Body of pancreas (tissue), 4 donors: Measurements from ENCODE around the gene PLD1. TPM values are rescaled to one million over a fixed set of nuclear protein-coding genes. Genes with fewer than 3 reads are reported as not detected.
A peak's percentile ranks its signal among the peaks of the same experiment; 100 is the strongest.

Experiments used
- ATAC-seq: fragments of 150-250 bp; one replicate; pipeline ENCODE4 v1.9.1; 2016
- DNase-seq, 4 donors: peaks; one replicate each; pipeline ENCODE4 v3.0.0-alpha.2; 2019
- H3K27ac ChIP-seq, 4 donors: fragments of 200-600 bp; sonication (generic); 1 replicate in 3 of 4; 2 replicates in 1 of 4; pipeline versions ENCODE4 v1.5.1 to v1.6.1; 2016 to 2019; ENCODE audit warnings: mild to moderate bottlenecking in 1 of 4, mixed read lengths in 1 of 4, moderate library complexity in 1 of 4
- H3K27me3 ChIP-seq, 2 donors: fragments of 200-600 bp; sonication (generic); one replicate each; pipeline ENCODE4 v1.6.0; 2016; ENCODE audit warnings: mild to moderate bottlenecking in 1 of 2
- H3K36me3 ChIP-seq, 2 donors: fragments of 200-600 bp; sonication (generic); replicated peaks in 1 of 2; 2 replicates each; pipeline ENCODE4 v1.5.1; 2016; ENCODE audit warnings: low read depth in 2 of 2; ENCODE audit not compliant: insufficient read depth in 1 of 2
- H3K4me1 ChIP-seq: fragments of 200-600 bp; sonication (generic); one replicate; pipeline ENCODE4 v1.6.0; 2016
- H3K4me3 ChIP-seq, 2 donors: fragments of 200-600 bp; sonication (generic); 1 replicate in 1 of 2; 2 replicates in 1 of 2; pipeline ENCODE4 v1.5.1; 2016 to 2019
- H3K9me3 ChIP-seq, 3 donors: fragments of 200-600 bp; sonication (generic); 1 replicate in 2 of 3; 2 replicates in 1 of 3; pipeline ENCODE4 v1.5.1; 2016
- POLR2A ChIP-seq, 3 donors: fragments of 450-650 bp; IDR thresholded peaks; one replicate each; pipeline ENCODE4 v1.6.1; 2016; ENCODE audit warnings: antibody characterized with exemption in 3 of 3, mild to moderate bottlenecking in 2 of 3
- WGBS, 2 donors: methylation state at CpG; one replicate each; pipeline ENCODE4 v1.1.5; 2017; 5-methylcytosine and 5-hydroxymethylcytosine counted together
- intact Hi-C: fragments of 100-400 bp; cut with DNase I; formaldehyde crosslinking; loops from one replicate; pipeline ENCODE4 v1.15.1; 2023
- total RNA-seq, 2 donors: library from RNA; depleted of rRNA; stranded (reverse); fragments of >200 nt; gene quantifications; one replicate each; pipeline ENCODE4 v1.1.0, GENCODE V29; 2016
- TF ChIP-seq, protein P1 (sequence below), 7 experiments: fragments of 450-650 bp in 4 of 7; fragments of 200-600 bp in 3 of 7; sonication (generic) in 3 of 7; IDR thresholded peaks; one replicate each; pipeline ENCODE4 v1.5.1; 2016 to 2019; ENCODE audit warnings: antibody characterized with exemption in 7 of 7

Gene PLD1
- total RNA-seq, 2 donors from 2014 or later: 60.4 to 96.2 TPM

GRCh38 chr3:171850960-171851659, 40.8 kb upstream of the PLD1 start:
- intact Hi-C loops: no loop called here
- Histone ChIP-seq H3K4me1 (peaks cover 11% of the 10 kb centered on the region), H3K36me3 (no peaks in the 10 kb centered on the region), H3K4me3 (no peak overlapping the region), H3K9me3 (no peaks in the 10 kb centered on the region), H3K27me3 (no peaks in the 10 kb centered on the region), H3K27ac (peak overlapping the region in 1 of 4 donors; percentile 31)
- no peak for ATAC-seq
- TF ChIP-seq, protein P1, sequence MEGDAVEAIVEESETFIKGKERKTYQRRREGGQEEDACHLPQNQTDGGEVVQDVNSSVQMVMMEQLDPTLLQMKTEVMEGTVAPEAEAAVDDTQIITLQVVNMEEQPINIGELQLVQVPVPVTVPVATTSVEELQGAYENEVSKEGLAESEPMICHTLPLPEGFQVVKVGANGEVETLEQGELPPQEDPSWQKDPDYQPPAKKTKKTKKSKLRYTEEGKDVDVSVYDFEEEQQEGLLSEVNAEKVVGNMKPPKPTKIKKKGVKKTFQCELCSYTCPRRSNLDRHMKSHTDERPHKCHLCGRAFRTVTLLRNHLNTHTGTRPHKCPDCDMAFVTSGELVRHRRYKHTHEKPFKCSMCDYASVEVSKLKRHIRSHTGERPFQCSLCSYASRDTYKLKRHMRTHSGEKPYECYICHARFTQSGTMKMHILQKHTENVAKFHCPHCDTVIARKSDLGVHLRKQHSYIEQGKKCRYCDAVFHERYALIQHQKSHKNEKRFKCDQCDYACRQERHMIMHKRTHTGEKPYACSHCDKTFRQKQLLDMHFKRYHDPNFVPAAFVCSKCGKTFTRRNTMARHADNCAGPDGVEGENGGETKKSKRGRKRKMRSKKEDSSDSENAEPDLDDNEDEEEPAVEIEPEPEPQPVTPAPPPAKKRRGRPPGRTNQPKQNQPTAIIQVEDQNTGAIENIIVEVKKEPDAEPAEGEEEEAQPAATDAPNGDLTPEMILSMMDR (IDR thresholded peaks at IDR 0.05): no peak
- no peak for TF ChIP-seq POLR2A (IDR thresholded peaks at IDR 0.05)
- 73 to 76% methylated on average over 6 of the region's 6 CpGs for WGBS, 2 donors
- DNase-seq: no peak

GRCh38 chr3:171850320-171850959, 40.2 kb upstream of the PLD1 start:
- peaks cover 11% of the 10 kb centered on the region for H3K4me1 ChIP-seq
- H3K27me3 ChIP-seq: no peaks in the 10 kb centered on the region
- ATAC-seq: no peak
- no peak overlapping the region for H3K27ac ChIP-seq
- H3K4me3 ChIP-seq: no peak overlapping the region
- DNase-seq: no peak
- no peaks in the 10 kb centered on the region for H3K9me3 ChIP-seq
- H3K36me3 ChIP-seq: no peaks in the 10 kb centered on the region
- no peak for TF ChIP-seq POLR2A (IDR thresholded peaks at IDR 0.05)
- TF ChIP-seq, protein P1 (IDR thresholded peaks at IDR 0.05): no peak
- intact Hi-C loops: no loop called here
- WGBS, 2 donors: 81 to 85% methylated on average over 6 of the region's 6 CpGs

DNA sequence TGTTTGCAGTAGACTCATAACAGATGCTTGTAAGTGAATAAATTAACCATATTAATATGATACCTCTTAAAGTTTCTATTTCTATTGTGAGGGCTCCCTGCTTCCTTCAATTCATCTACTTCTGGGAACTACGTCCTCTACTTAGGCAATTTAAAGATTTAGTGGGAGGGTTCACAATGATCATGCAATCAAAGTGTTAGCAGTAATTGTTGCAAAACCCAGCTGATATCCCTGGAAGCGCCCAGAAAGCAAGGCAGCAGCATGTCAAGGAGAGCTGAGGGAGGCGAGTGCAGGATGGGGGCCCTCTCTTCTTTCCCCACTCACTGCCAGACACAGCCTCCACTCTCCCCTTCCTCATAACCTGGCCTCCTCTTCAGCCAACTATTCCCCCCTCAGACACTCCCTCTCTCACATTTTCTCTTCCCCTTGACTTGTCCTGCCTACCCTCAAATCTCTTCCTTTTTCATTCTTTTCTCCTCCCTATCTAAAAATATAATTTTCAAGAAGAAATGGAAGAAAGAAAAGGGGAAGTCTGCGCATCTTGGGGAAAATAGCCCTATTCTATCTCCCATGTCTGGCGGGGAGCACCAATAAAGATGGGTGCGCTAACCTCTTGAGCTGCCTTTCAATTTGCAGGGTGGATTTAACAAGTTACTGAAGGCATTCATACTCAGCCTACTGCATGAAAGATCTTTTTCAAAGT, 39.5 kb upstream of the PLD1 start:
- peaks cover 11% of the 10 kb centered on the region for H3K4me1 ChIP-seq
- no peaks in the 10 kb centered on the region for H3K27me3 ChIP-seq
- H3K27ac ChIP-seq: no peak overlapping the region
- H3K36me3 ChIP-seq: no peaks in the 10 kb centered on the region
- H3K9me3 ChIP-seq: no peaks in the 10 kb centered on the region
- DNase-seq (no peak), ATAC-seq (no peak)
- 83 to 88% methylated on average over 6 of the region's 6 CpGs for WGBS, 2 donors
- no peak overlapping the region for H3K4me3 ChIP-seq
- TF ChIP-seq, protein P1 (IDR thresholded peaks at IDR 0.05): no peak
- TF ChIP-seq POLR2A (IDR thresholded peaks at IDR 0.05): no peak
- intact Hi-C loops: no loop called here

DNA sequence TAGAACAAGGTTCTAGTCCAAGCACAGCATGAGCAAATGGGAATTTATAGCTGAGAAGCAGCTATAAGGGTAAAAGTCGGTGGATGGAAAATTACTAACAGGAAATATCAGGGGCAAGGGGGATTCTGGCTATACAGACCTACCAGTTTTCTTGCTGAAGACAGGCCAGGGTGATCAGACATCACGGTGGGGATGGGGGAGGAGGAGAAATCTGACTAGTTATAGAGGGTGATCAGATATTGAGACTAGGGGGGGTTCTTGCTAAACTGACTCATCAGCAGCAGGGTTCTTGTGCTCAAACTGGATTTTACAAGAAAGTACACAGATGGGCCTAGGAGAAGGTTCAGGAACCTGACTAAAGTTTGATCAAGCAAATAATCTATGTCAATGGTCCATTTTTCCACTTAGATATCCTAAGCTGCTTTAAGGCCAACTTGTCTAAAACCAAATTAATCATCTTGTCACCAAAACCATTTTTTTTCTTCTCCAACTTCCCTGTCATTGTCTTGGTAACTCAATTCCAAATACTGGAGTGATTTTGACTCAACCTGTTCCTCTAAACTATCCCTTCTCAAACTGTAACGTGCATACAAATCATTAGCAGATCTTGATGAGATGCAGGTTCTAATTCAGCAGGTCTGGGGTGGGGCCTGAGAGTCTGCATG, 37.4 kb upstream of the PLD1 start:
- no peaks in the 10 kb centered on the region for H3K9me3 ChIP-seq
- no peaks in the 10 kb centered on the region for H3K27me3 ChIP-seq
- 85 to 89% methylated on average over 3 of the region's 3 CpGs for WGBS, 2 donors
- H3K4me1 ChIP-seq: peaks cover 11% of the 10 kb centered on the region
- TF ChIP-seq, protein P1 (IDR thresholded peaks at IDR 0.05): no peak
- TF ChIP-seq POLR2A (IDR thresholded peaks at IDR 0.05): no peak
- intact Hi-C loops: no loop called here
- no peak overlapping the region for H3K4me3 ChIP-seq
- ATAC-seq: no peak
- H3K36me3 ChIP-seq: no peaks in the 10 kb centered on the region
- DNase-seq: no peak
- no peak overlapping the region for H3K27ac ChIP-seq
